ENCODE data around the gene FNTB.

Gene FNTB

DNA sequence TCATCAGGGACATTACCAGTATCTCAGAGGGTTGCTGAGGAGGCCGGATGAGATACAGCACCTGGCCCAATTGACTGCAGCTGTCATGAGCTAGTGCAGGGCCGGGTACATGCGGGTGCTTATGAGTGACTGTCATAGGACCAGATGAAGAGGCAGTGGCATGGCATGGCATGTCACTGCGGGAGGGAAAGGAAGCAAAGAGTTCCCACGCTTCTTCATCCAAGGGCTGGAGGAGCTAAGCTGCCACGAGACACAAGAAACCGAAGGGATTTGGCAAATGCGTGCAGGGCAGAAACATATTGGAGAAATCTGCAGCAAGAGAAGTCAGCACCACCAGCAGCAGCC, 33.4 kb upstream of the FNTB start:
- DNase-seq (ENCODE audit: low spot score), result no peak

DNA sequence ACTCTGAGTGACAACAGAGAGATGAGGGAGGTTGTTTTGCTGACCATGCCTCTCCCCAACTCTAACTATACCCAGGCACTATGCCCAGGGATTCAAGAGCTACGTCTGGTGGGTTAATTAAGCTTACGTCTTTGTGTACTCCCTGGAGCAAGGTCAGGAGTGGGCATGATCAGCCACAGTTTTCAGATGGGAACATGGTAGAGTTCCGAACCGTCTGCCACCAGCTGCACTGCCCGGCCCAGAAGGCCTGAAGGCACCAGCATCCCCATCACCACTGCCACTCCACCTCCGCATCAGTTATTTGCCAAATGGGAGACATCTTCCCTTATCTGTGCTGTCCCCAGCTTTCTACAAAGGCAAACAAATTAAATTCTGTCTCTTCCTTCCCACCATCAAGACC, 33.0 kb upstream of the FNTB start:
- peak; percentile 56 for DNase-seq (ENCODE audit: low spot score)

DNA sequence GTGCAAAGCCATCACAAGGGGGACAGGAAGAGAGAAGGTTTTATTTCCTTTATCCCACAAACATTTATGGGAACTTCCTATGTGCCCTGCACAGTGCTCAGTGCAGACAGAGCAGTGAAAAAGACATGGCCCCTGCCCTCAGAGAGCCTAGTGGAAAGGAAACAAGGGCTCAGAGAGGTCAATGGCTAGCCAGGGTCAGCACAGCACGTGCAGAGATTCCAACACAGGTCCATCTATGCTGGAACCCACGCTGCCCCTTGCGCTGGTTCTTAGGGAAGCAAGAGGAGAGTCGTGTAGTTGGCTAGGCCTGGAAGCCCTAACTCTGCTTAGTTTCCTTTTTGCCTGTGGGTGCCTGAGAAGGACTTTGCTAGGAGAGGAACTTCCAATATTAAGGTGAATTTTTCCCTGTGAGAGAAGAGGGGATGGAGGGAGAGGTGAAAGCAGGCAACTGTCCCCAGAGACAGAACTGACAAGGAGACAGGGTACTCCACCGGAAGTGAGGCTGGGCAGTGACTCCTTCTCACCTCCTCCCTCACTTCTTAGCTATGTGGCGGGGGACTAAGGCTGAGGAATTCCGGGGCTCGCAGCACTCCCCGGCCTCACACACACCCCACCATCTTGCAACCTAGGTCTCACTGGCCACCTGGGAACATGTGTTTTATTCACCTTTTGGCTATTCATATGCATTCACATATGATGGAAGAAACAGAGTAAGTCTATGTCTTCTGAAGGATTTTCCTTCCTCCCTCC, 32.0 kb upstream of the FNTB start:
- DNase-seq (ENCODE audit: low spot score), result no peak

- DNase-seq (ENCODE audit: low spot score), result peak; percentile 60
These were observed 31.4 kb upstream of the FNTB start for GRCh38 chr14:64955297-64955696.

DNA sequence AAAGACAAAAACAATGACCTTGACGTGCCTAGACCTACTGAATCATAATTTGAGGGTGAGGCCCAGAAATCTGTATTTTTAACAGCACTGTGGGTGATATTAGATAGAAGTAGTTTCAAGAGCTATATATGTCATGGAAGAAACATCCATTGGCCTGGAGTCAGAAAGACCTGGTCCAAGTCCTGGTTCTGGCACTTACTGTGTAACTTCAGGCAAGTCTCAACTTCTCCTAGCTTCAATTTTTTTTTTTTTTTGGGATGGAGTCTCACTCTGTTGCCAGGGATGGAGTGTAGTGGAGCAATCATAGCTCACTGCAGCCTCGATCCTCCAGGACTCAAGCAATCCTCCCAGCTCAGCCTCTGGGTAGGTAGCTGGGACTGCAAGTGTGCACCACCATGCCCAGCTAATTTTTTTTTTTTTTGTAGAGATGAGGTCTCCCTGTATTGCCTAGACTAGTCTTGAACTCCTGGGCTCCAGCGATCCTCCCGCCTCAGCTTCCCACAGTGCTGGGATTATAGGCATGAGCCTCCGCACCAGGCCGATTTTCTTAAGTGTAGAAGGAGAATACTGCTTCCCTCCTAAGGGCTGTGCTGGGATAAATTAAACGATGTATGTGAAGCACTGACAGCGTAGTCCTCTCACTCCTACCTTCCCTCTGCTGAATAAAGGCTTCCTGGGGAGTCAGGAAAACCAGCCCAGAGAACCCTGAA, 29.8 kb upstream of the FNTB start:
- DNase-seq (ENCODE audit: low spot score), result no peak

DNA sequence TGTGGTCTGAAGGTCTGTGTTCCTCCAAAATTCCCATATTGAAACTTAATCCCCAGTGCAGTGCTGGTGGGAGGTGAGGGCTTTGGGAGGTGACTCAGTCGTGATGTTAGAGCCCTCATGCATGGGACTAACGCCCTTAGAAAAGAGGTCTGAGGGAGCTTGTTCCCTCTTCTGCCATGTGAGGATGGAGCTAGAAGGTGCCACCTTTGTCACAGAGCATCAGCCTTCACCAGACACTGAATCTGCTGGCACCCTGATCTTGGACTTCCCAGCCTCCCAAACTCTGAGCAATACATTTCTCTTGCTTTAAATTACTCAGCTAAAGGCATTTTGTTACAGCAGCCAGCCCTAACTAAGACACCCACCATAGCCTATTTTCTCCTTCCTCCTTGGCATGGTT, 28.5 kb upstream of the FNTB start:
- DNase-seq (ENCODE audit: low spot score), result no peak

- no peak for DNase-seq (ENCODE audit: low spot score)
These were observed 28.0 kb upstream of the FNTB start for GRCh38 chr14:64958743-64959142.

DNA sequence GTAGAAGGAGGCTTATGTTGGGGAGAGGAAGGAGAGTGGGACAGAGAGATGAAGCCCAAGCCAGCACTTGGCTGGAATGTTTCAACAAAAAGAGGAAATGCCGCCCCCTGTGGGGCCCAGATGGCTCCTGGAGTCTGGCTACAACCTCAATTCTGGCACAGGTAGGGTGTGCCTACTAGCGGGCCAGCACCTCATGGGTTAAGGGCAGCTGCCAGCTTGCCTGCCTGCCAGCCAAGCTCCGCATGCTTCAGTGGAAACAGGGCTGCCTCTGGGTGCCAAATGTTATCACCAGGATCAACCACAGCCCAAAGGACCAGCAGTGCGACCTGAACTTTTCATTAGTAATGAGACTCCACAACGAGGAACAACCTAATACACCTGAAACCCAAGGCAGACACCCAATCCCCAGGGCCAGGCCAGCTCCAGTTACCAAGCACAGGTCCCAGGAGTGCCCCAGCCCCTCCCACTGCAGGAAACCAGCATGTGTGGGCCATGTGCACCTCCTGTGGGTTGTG, 25.9 kb upstream of the FNTB start:
- DNase-seq (ENCODE audit: low spot score), result peak; percentile 97

DNA sequence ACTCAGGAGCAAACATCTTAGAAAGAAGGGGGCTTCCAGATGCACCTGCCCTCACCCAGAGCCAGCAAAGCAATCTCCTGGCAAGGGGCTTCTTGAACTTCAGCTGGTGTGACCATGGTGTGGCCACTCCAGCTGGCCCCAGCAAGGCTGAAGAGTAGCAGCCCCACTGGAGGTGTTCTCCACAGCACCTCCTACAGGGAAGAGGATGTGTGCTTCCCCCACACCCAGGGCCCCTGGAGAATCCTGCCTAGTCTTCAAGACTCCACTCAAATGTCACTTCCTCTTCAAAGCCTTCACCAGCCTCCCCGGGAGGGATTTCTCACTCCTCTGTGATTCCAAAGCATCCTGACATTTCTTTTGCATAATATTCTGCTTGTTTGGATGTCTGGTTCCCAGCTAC, 23.1 kb upstream of the FNTB start:
- no peak for DNase-seq (ENCODE audit: low spot score)

- DNase-seq (ENCODE audit: low spot score), result peak; percentile 20
These were observed 21.2 kb upstream of the FNTB start for GRCh38 chr14:64965356-64966000.

DNA sequence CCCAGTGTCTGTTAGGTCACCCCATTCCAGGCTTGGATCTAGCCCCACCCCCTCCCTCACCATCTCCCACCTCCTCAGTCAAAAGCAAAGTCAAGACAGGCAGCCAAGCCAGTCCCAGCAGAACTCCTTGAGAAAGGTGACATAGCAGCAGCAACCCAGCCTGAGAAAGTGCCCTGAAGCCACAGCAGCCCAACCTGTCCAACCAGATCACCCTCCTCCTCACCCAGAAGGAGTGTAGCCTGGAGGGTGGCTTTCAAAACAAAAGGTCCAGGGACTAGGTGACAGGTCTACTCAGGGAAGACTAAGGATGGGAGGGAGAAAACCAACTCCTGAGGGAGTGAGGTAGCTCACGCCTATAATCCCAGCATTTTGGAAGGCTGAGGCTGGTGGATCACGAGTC, 19.7 kb upstream of the FNTB start:
- DNase-seq (ENCODE audit: low spot score), result peak; percentile 10

DNA sequence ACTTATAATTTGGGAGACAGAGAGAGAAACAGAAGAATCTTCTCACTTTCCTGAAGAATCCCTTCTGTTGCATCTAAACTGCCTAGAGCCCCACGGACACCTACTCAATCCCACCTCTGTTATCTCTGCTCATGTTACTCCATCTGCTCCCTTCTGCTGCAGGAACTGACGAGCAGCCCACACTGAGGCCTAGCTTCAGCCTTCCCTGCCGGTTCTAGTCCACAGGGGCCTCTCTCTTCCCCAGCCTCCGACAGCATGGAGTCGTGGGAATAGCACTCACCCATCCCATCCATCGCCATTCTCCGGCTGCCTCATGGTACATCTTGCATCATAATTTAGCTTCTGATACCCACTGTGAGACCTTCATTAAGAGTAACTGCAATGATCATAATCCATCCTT, 18.5 kb upstream of the FNTB start:
- peak; percentile 46 for DNase-seq (ENCODE audit: low spot score)

DNA sequence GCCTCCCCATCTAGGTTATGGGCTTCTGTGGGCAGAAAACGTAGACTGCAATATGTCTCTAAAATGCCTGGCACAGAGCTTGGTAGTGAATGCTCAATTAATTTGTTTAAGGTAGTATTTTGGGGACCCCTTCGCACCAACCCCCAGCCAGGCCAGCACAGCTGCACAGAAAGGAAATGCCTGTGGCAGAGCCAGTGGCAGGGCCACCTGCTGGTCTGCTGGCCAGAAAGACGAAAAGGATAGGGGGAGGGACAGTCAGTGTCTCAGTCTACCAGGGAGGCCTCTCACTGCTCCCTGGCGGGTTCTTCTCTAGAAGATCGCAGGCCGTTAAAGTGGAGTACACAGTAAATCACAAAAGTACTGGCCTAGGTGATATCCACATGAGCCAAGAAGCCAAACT, 18.0 kb upstream of the FNTB start:
- peak; percentile 41 for DNase-seq (ENCODE audit: low spot score)

DNA sequence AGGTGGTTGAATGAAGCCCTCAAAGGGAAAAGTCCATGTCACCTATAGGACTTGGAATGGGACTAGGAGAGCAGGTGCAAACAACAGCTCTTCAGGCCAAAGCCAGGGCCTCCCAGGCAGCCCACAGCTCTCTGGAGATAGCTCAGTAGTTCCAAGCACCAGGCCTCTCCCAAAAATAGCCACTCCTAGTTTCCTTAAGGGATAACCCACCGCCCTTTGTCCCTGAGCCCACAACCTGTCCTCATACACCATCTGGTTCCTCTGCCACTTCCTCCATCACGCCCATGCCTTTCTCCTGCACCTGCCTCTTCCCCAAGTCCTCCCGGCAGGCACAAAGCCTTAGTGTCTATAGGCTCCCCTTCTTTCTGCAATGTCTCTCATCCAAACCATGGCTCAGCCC, 16.7 kb upstream of the FNTB start:
- peak; percentile 49 for DNase-seq (ENCODE audit: low spot score)

GRCh38 chr14:64970776-64971477, 15.8 kb upstream of the FNTB start:
- DNase-seq (ENCODE audit: low spot score), result peak; percentile 57

- DNase-seq (ENCODE audit: low spot score), result no peak
These were observed 15.2 kb upstream of the FNTB start for GRCh38 chr14:64971491-64971942.

DNA sequence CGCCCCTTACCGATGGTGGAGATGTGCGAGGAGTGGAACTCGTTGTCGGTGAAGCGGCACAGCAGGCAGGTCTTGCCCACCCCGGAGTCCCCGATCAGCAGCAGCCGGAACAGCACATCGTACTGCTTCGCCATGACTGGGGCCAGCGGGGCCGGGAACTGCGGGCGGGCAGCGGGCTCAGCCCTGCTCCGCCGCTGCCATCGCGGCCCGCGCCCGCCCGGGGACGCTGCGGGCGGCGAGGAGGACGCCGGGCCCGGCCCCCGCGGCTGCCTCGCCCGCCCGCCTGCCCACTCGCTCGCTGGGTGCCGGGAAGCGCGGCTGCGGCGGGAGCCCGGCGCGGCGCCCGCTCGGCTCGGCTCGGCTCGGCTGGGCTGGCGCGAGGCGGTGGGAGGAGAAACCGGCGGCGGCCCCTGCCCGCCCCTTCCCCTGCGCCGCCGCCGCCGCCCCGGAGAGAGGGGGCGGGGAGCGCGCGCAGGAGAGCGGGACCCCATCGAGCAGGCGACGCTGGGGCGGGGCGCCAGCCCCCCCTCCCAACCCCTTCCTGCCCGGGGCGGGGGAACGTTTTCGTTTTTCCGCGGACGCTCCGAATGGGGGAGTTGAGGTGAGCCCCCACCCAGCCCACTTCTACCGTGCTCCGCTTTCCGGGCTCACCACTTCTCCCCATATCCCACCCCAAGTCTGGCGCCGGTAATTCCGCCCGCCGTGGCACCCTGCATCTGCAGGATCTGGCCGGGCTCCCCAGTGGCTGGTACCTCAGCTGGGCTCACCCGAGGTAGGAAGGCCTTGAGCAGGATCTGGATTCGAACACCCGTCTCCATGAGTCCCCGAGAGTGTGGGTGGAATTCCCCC, 14.5 kb upstream of the FNTB start, which contains the start of gene RAB15:
Gene RAB15 (minus strand): TSS at position 394 of the 849 bp plus-strand sequence. CDS start 260 bp downstream, at position 134.
- peak; percentile 20 for DNase-seq (ENCODE audit: low spot score)

GRCh38 chr14:64973026-64973442, 13.7 kb upstream of the FNTB start:
- DNase-seq (ENCODE audit: low spot score), result peak; percentile 61

GRCh38 chr14:64973826-64974225, 12.9 kb upstream of the FNTB start:
- no peak for DNase-seq (ENCODE audit: low spot score)

DNA sequence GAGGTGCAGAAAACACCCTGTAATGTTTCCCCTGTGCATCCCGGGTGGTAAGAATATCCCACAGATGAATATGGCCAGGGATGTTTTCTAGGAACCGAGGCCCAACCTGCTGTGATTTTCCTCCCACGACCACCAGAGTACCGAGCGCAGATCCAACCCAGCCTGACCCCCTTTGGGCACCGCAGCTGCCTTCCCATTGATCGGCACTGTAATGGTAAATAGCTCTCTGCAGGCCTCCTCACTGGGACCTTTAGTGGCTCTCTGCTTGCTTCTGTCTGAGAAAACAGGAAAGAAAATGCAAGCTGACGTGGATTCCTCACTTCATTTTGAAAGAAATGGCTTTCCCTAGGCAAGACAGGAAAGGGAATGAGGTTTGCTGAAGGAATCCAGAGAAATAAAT, 12.1 kb upstream of the FNTB start:
- DNase-seq (ENCODE audit: low spot score), result no peak

Measured in cerebellar cortex (tissue), 1 donor.